ENCODE data around the gene SLC27A6.

DNA sequence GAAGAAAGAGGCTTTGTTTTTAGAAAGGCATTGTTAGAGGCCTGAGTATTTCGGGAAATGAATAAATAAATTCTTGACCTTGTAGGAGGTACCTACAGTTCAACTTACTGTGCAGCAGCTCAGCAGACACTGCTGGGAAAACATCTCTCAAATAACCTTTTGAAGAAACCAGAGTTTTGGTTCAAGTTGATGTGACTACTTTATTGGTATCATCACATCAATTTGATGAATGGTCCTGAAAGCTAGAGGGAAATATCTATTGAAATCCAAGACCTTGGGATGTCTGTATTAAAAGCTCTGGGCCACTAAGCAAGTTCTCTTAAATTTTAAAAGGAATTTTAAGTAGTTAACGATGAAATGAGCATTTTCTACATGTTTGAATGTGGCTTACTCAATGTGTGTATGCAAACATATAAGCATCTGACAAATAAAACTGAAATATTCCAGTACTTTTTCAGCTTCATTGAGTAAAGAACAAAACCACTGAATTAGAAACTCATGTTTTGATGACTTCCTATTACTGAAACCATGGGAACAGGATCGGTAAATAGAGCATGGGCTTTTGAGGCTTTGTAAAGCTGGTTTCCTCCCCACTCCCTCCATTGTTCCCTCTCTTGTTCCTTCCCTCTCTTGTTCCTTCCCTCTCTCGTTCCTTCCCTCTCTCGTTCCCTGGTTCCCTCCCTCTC lies 36.7 kb downstream of the SLC27A6 start:
- TF ChIP-seq, protein P1, sequence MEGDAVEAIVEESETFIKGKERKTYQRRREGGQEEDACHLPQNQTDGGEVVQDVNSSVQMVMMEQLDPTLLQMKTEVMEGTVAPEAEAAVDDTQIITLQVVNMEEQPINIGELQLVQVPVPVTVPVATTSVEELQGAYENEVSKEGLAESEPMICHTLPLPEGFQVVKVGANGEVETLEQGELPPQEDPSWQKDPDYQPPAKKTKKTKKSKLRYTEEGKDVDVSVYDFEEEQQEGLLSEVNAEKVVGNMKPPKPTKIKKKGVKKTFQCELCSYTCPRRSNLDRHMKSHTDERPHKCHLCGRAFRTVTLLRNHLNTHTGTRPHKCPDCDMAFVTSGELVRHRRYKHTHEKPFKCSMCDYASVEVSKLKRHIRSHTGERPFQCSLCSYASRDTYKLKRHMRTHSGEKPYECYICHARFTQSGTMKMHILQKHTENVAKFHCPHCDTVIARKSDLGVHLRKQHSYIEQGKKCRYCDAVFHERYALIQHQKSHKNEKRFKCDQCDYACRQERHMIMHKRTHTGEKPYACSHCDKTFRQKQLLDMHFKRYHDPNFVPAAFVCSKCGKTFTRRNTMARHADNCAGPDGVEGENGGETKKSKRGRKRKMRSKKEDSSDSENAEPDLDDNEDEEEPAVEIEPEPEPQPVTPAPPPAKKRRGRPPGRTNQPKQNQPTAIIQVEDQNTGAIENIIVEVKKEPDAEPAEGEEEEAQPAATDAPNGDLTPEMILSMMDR (IDR thresholded peaks at IDR 0.05; ENCODE audit: poor library complexity): no peak
- TF ChIP-seq EZH2phosphoT487 (IDR thresholded peaks at IDR 0.05; ENCODE audit: low read depth, severe bottlenecking, unreplicated experiment): no peak
- no peak for TF ChIP-seq EZH2 (IDR thresholded peaks at IDR 0.05; ENCODE audit: borderline replicate concordance)
